HepG2 (cell line): Measurements from ENCODE around the gene U2AF1L4. TPM values are rescaled to one million over a fixed set of nuclear protein-coding genes. Genes with fewer than 3 reads are reported as not detected.

ENCODE experiments used
- ATAC-seq: fragments of 200-7000 bp; cut with Tn5 transposase; 3 replicates; pipeline ENCODE4 v1.9.1; 2020; ENCODE audit warnings: mild to moderate bottlenecking, moderate library complexity
- BruUV-seq: library from RNA; stranded (reverse); fragments of 400-500 nt; replicated peaks from 2 replicates; lab custom pipeline; 2021; lab: Mats Ljungman, UMichigan
- CTCF ChIA-PET: fragments of 300-600 bp; formaldehyde crosslinking; extraction: SDS; loops from one replicate; lab custom pipeline; 2021; ENCODE audit warnings: low total read pairs, inconsistent platforms, low intra/inter-chr PET ratio; lab: Yijun Ruan, JAX
- POLR2A ChIA-PET: fragments of 350-600 bp; sonication (Branson Sonifier 250); formaldehyde crosslinking; loops from one replicate; lab custom pipeline; 2020; ENCODE audit warnings: antibody characterized with exemption, inconsistent platforms; lab: Yijun Ruan, JAX
- DNase-seq: peaks from one replicate; pipeline ENCODE4 v3.0.0-alpha.2; 2015; ENCODE audit warnings: low spot score
- FAIRE-seq: peaks from 3 replicates; lab custom pipeline; 2011; peaks lifted over from hg19 to GRCh38; lab: Jason Lieb, UNC
- H2AFZ ChIP-seq: one replicate; pipeline ENCODE4 v1.6.1; 2011; ENCODE audit warnings: low read length, inconsistent platforms
- H3K27ac ChIP-seq: fragments of 300-600 bp; 3 replicates; pipeline ENCODE4 v1.8.0; 2011; ENCODE audit warnings: mixed run types, mild to moderate bottlenecking, mixed read lengths, low read length, inconsistent platforms; ENCODE audit not compliant: insufficient read depth; ENCODE audit errors: extremely low read length
- H3K27me3 ChIP-seq, 2 experiments: fragments of 200-600 bp in 1 of 2; 2 replicates in 1 of 2; 3 replicates in 1 of 2; pipeline versions ENCODE4 v1.6.0 to v1.8.0; 2011; ENCODE audit warnings: low read length in 2 of 2, mild to moderate bottlenecking in 2 of 2, moderate library complexity in 2 of 2, inconsistent platforms in 1 of 2; ENCODE audit not compliant: insufficient read depth in 2 of 2, control insufficient read depth in 1 of 2
- H3K36me3 ChIP-seq, 2 experiments: fragments of 200-600 bp in 1 of 2; replicated peaks in 1 of 2; 2 replicates in 1 of 2; 3 replicates in 1 of 2; pipeline versions ENCODE4 v1.5.1 to v1.8.0; 2011; ENCODE audit warnings: low read length in 2 of 2, inconsistent platforms in 1 of 2; ENCODE audit not compliant: insufficient read depth in 2 of 2, control insufficient read depth in 1 of 2
- H3K4me1 ChIP-seq: 2 replicates; pipeline ENCODE4 v1.5.1; 2012; ENCODE audit warnings: low read length, inconsistent platforms; ENCODE audit not compliant: insufficient read depth
- H3K4me2 ChIP-seq: 2 replicates; pipeline ENCODE4 v1.6.0; 2011; ENCODE audit warnings: low read depth, low read length, inconsistent platforms
- H3K4me3 ChIP-seq, 3 experiments: fragments of 200-600 bp in 1 of 3; sonication (generic), shearing (Covaris generic) in 1 of 3; replicated peaks in 1 of 3; 2 replicates each; pipeline ENCODE4 v1.5.1; 2011 to 2016; ENCODE audit warnings: low read length in 3 of 3, inconsistent platforms in 2 of 3, low read depth in 2 of 3, mild to moderate bottlenecking in 2 of 3, control low read depth in 1 of 3, mixed read lengths in 1 of 3; ENCODE audit not compliant: insufficient read depth in 1 of 3
- H3K79me2 ChIP-seq: one replicate; pipeline ENCODE4 v1.6.1; 2011; ENCODE audit warnings: low read length, inconsistent platforms; ENCODE audit not compliant: insufficient read depth
- H3K9ac ChIP-seq: 2 replicates; pipeline ENCODE4 v1.6.0; 2011; ENCODE audit warnings: mild to moderate bottlenecking, low read depth, low read length, inconsistent platforms; ENCODE audit not compliant: insufficient read depth
- H3K9me3 ChIP-seq: 2 replicates; pipeline ENCODE4 v1.5.1; 2012; ENCODE audit warnings: mild to moderate bottlenecking, low read length
- H4K20me1 ChIP-seq: 2 replicates; pipeline ENCODE4 v1.6.0; 2011; ENCODE audit warnings: inconsistent platforms, mild to moderate bottlenecking, low read length, moderate library complexity; ENCODE audit not compliant: insufficient read depth
- SIN3B ChIP-seq: fragments of 150-350 bp; IDR thresholded peaks from 2 replicates; pipeline ENCODE4 v1.6.1; 2014; ENCODE audit warnings: low read length
- SYNCRIP ChIP-seq: fragments of 200-400 bp; formaldehyde crosslinking; IDR thresholded peaks from 2 replicates; pipeline ENCODE4 v1.6.1; 2018; ENCODE audit warnings: mild to moderate bottlenecking, low read depth, low read length; ENCODE audit not compliant: insufficient read depth
- ZNF253 ChIP-seq: sonication (generic); formaldehyde crosslinking; IDR thresholded peaks from 2 replicates; pipeline ENCODE4 v1.8.0; 2022; ENCODE audit warnings: mild to moderate bottlenecking, missing genetic modification reagents, borderline replicate concordance
- WGBS: methylation state at CpG from one replicate; pipeline ENCODE4 v1.1.6; 2017; ENCODE audit warnings: low lambda C conversion rate; 5-methylcytosine and 5-hydroxymethylcytosine counted together
- in situ Hi-C: cut with HindIII; loops from 2 replicates; pipeline ENCODE4 v1.10.0; 2017; ENCODE audit warnings: low pct_unique_long_range_greater_than_20kb; ENCODE audit not compliant: extremely low pct_ligation_motif_present
- intact Hi-C: fragments of 100-400 bp; cut with micrococcal nuclease; formaldehyde crosslinking; loops from one replicate; pipeline ENCODE4 v1.10.0; 2022; ENCODE audit not compliant: unreplicated experiment
- polyA plus RNA-seq, 8 experiments: library from polyadenylated mRNA; depleted of rRNA in 3 of 8; stranded (reverse) in 7 of 8; unstranded in 1 of 8; fragments of >200 nt; fragmentation: Illumina TruSeq in 4 of 8; extraction: Trizol in 4 of 8; gene quantifications; 2 replicates each; pipeline versions ENCODE4 v1.2.1 to v1.2.3, GENCODE V29; 2011 to 2016; ENCODE audit warnings: low read depth in 4 of 8, missing spikeins in 1 of 8, mixed read lengths in 1 of 8; ENCODE audit not compliant: insufficient read depth in 1 of 8
- total RNA-seq, 5 experiments: library from RNA; depleted of rRNA; stranded (reverse); fragments of >200 nt; fragmentation: Illumina TruSeq; extraction: Trizol; gene quantifications; 2 replicates each; pipeline ENCODE4 v1.2.3, GENCODE V29; 2016; ENCODE audit warnings: low read depth in 1 of 5
- TF ChIP-seq, protein P1 (sequence below): sonication (generic); formaldehyde crosslinking; IDR thresholded peaks from 2 replicates; pipeline ENCODE4 v1.4.0; 2020; ENCODE audit warnings: missing genetic modification reagents
- TF ChIP-seq, protein P2 (sequence below): sonication (generic); formaldehyde crosslinking; IDR thresholded peaks from 2 replicates; pipeline ENCODE4 v1.5.0; 2020; ENCODE audit warnings: mild to moderate bottlenecking, missing genetic modification reagents
- TF ChIP-seq, protein P3 (sequence below): sonication (generic); formaldehyde crosslinking; IDR thresholded peaks from 2 replicates; pipeline ENCODE4 v1.4.0; 2020; ENCODE audit warnings: mild to moderate bottlenecking, missing genetic modification reagents, borderline replicate concordance
- TF ChIP-seq, protein P4 (sequence below): sonication (generic); formaldehyde crosslinking; IDR thresholded peaks from 2 replicates; pipeline ENCODE4 v1.4.0; 2020; ENCODE audit warnings: missing genetic modification reagents, mild to moderate bottlenecking, borderline replicate concordance

U2AF1L4 gene
- total and polyA plus RNA-seq, 2 of the 13 experiments (the other 11 are each of a cell fraction or from before 2014, with no cell fraction given) = 7.9 to 15.4 TPM

DNA sequence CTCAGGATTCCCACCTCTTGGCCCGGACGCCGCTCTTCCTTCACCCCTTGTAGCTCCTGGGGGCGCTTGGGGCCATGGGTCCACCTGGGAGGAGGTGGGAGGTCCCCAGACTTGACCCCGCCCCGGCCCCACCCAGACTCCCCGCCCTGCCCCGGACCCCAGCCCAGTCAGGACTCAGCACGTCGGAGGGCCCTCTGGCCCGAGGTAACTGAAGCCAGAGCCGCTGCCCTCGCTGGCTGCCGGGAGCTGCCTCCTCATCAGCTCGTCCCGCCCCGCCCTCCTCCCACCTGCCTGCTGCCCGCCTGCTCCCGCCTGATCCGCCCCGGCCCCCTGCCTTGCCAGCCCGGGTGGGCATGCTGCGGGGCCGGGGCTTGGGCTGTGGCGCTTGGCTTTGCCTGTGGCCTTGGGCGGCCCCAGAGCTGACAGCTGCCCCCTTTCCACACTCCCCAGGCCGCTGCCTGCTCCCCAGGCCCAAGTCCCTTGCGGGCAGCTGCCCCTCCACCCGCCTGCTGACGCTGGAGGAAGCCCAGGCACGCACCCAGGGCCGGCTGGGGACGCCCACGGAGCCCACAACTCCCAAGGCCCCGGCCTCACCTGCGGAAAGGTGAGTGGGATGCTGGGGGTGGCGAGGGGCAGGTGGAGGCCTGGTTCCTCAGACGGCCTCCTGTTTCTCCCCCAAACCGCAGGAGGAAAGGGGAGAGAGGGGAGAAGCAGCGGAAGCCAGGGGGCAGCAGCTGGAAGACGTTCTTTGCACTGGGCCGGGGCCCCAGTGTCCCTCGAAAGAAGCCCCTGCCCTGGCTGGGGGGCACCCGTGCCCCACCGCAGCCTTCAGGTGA lies 39.5 kb upstream of the U2AF1L4 start:
- Histone ChIP-seq H3K9me3 (no peaks in the 10 kb centered on the region), H3K27ac (no peak overlapping the region), H3K4me1 (peaks cover 28% of the 10 kb centered on the region), H3K4me2 (no peak overlapping the region), H3K79me2 (no peaks in the 10 kb centered on the region), H3K27me3 (no peaks in the 10 kb centered on the region), H3K4me3 (no peak overlapping the region), H3K9ac (no peak overlapping the region), H2AFZ (no peak overlapping the region), H3K36me3 (peaks cover 0 to 2% of the 10 kb centered on the region in 2 experiments; a peak in 2 of 5 replicates), H4K20me1 (no peaks in the 10 kb centered on the region)
- no TSS peak for BruUV-seq
- in situ Hi-C loops = no loop called here
- ATAC-seq (no peak), FAIRE-seq (no peak), DNase-seq (no peak)
- POLR2A ChIA-PET = no interaction called here
- CTCF ChIA-PET = no interaction called here
- intact Hi-C loops = no loop called here
- 92% methylated on average over 26 of the region's 45 CpGs for WGBS
- TF ChIP-seq, protein P1, sequence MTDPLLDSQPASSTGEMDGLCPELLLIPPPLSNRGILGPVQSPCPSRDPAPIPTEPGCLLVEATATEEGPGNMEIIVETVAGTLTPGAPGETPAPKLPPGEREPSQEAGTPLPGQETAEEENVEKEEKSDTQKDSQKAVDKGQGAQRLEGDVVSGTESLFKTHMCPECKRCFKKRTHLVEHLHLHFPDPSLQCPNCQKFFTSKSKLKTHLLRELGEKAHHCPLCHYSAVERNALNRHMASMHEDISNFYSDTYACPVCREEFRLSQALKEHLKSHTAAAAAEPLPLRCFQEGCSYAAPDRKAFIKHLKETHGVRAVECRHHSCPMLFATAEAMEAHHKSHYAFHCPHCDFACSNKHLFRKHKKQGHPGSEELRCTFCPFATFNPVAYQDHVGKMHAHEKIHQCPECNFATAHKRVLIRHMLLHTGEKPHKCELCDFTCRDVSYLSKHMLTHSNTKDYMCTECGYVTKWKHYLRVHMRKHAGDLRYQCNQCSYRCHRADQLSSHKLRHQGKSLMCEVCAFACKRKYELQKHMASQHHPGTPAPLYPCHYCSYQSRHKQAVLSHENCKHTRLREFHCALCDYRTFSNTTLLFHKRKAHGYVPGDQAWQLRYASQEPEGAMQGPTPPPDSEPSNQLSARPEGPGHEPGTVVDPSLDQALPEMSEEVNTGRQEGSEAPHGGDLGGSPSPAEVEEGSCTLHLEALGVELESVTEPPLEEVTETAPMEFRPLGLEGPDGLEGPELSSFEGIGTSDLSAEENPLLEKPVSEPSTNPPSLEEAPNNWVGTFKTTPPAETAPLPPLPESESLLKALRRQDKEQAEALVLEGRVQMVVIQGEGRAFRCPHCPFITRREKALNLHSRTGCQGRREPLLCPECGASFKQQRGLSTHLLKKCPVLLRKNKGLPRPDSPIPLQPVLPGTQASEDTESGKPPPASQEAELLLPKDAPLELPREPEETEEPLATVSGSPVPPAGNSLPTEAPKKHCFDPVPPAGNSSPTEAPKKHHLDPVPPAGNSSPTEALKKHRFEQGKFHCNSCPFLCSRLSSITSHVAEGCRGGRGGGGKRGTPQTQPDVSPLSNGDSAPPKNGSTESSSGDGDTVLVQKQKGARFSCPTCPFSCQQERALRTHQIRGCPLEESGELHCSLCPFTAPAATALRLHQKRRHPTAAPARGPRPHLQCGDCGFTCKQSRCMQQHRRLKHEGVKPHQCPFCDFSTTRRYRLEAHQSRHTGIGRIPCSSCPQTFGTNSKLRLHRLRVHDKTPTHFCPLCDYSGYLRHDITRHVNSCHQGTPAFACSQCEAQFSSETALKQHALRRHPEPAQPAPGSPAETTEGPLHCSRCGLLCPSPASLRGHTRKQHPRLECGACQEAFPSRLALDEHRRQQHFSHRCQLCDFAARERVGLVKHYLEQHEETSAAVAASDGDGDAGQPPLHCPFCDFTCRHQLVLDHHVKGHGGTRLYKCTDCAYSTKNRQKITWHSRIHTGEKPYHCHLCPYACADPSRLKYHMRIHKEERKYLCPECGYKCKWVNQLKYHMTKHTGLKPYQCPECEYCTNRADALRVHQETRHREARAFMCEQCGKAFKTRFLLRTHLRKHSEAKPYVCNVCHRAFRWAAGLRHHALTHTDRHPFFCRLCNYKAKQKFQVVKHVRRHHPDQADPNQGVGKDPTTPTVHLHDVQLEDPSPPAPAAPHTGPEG = no peak
- TF ChIP-seq, protein P2, sequence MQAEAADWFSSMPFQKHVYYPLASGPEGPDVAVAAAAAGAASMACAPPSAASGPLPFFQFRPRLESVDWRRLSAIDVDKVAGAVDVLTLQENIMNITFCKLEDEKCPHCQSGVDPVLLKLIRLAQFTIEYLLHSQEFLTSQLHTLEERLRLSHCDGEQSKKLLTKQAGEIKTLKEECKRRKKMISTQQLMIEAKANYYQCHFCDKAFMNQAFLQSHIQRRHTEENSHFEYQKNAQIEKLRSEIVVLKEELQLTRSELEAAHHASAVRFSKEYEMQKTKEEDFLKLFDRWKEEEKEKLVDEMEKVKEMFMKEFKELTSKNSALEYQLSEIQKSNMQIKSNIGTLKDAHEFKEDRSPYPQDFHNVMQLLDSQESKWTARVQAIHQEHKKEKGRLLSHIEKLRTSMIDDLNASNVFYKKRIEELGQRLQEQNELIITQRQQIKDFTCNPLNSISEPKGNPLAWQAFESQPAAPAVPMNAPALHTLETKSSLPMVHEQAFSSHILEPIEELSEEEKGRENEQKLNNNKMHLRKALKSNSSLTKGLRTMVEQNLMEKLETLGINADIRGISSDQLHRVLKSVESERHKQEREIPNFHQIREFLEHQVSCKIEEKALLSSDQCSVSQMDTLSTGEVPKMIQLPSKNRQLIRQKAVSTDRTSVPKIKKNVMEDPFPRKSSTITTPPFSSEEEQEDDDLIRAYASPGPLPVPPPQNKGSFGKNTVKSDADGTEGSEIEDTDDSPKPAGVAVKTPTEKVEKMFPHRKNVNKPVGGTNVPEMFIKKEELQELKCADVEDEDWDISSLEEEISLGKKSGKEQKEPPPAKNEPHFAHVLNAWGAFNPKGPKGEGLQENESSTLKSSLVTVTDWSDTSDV (CRISPR knock-in tag) = no peak
- TF ChIP-seq, protein P3, sequence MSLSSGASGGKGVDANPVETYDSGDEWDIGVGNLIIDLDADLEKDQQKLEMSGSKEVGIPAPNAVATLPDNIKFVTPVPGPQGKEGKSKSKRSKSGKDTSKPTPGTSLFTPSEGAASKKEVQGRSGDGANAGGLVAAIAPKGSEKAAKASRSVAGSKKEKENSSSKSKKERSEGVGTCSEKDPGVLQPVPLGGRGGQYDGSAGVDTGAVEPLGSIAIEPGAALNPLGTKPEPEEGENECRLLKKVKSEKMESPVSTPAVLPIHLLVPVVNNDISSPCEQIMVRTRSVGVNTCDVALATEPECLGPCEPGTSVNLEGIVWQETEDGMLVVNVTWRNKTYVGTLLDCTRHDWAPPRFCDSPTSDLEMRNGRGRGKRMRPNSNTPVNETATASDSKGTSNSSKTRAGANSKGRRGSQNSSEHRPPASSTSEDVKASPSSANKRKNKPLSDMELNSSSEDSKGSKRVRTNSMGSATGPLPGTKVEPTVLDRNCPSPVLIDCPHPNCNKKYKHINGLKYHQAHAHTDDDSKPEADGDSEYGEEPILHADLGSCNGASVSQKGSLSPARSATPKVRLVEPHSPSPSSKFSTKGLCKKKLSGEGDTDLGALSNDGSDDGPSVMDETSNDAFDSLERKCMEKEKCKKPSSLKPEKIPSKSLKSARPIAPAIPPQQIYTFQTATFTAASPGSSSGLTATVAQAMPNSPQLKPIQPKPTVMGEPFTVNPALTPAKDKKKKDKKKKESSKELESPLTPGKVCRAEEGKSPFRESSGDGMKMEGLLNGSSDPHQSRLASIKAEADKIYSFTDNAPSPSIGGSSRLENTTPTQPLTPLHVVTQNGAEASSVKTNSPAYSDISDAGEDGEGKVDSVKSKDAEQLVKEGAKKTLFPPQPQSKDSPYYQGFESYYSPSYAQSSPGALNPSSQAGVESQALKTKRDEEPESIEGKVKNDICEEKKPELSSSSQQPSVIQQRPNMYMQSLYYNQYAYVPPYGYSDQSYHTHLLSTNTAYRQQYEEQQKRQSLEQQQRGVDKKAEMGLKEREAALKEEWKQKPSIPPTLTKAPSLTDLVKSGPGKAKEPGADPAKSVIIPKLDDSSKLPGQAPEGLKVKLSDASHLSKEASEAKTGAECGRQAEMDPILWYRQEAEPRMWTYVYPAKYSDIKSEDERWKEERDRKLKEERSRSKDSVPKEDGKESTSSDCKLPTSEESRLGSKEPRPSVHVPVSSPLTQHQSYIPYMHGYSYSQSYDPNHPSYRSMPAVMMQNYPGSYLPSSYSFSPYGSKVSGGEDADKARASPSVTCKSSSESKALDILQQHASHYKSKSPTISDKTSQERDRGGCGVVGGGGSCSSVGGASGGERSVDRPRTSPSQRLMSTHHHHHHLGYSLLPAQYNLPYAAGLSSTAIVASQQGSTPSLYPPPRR = no peak
- TF ChIP-seq, protein P4, sequence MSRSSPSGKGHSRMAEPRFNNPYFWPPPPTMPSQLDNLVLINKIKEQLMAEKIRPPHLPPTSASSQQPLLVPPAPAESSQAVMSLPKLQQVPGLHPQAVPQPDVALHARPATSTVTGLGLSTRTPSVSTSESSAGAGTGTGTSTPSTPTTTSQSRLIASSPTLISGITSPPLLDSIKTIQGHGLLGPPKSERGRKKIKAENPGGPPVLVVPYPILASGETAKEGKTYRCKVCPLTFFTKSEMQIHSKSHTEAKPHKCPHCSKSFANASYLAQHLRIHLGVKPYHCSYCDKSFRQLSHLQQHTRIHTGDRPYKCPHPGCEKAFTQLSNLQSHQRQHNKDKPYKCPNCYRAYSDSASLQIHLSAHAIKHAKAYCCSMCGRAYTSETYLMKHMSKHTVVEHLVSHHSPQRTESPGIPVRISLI (CRISPR knock-in tag) = no peak
- TF ChIP-seq ZNF253 (CRISPR knock-in tag) (no peak), SIN3B (no peak), SYNCRIP (no peak)
